Mucosa of gallbladder (tissue), 1 donor: ENCODE results near the gene RXRA. TPM values are rescaled to one million over a fixed set of nuclear protein-coding genes. Genes with fewer than 3 reads are reported as not detected.
A peak's percentile ranks its signal among the peaks of the same experiment; 100 is the strongest.

Experiments
- DNase-seq: peaks from one replicate; pipeline ENCODE4 v3.0.0-alpha.2; 2020; ENCODE audit warnings: low spot score
- total RNA-seq: library from RNA; stranded (reverse); gene quantifications from one replicate; pipeline ENCODE4 v1.2.1, GENCODE V29; 2021
- donor health status: DM: no; HTN: no; CAD: no.

Gene RXRA
- total RNA-seq, 1 donor from 2014 or later: 106 TPM

DNA sequence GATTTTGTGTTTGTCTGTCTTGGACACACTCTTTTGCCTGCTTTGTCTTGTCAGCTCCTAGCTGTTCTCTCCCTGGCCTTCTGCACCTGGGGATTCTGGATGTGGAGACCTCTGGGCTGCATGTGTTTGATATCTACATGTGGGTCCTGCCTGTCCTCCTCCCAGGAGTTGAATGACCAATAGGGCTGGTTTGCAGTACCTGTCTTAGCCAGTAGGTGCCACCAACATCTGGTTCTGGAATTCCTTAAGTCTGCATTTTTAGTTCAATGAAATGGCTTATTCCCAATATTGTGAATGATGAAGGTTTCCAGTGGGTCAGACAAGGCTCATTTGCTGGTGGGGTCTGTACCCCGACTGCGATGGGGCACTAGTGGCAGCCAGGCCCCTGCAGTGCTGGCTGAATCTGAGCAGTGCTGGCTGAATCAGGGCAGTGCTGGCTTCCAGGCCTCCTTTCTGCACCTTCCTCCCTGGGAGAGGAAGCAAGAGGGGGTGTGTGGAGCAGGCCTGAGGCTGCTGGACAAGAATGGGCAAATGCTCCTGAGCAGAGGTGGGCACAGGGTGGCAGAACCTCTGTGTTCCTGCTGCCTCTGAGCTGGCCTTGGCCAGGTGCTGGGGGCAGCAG is 73.3 kb downstream of the RXRA start:
- DNase-seq: no peak

GRCh38 chr9:134400283-134400682 is 74.0 kb downstream of the RXRA start:
- no peak for DNase-seq

DNA sequence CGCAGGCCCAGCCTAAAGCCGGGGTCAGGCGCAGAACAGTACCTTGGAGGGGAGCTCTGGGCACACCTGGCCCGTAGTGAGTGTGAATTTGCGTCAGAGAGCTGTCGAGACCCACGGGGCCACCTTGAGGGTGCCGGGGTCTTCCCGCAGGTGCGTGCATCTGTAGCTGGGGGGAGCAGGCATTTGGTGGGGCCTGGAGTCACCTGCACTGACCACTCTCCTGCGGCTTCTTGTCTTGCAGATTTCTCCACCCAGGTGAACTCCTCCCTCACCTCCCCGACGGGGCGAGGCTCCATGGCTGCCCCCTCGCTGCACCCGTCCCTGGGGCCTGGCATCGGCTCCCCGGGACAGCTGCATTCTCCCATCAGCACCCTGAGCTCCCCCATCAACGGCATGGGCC is 75.1 kb downstream of the RXRA start:
- DNase-seq: no peak

DNA sequence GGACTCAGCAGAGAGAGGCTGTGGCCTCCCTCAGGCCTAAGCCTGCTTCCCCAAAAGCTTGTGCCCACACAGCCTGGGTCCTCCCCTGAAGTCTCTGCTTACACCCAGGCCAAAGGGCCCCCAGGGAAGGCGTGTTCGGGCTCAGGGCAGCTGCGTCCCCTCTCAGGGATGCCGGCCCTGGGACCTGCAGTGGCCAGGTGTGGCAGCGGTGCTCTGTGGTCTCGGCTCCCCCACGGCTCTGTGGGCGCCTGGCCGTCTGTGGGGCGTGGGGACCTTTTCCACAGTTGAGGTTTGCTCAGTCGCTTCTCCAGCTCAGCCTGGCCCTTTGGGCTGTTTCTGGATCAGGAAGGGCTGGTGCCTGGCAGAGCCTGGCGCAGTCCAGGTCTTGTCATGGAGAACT is 75.9 kb downstream of the RXRA start:
- DNase-seq: no peak

DNA sequence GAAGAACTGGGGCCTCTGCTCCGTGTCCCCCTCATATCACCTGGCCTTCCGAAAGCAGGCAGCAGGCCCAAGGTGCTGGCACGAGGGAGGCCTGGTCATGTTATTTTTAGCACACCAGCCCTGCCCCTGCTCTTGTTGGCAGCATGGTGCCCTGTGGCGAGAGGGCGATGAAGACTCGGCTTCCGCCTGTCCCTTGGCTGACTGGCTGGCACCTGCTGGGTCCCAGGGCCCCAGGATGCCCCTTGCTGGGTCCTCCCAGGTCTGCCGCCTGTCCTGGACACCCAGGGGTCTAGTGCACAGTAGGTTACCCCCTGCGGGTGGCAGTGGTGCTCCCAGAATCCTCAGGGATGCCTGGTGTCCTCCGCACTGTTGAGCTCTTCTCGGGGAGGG is 77.0 kb downstream of the RXRA start:
- no peak for DNase-seq

DNA sequence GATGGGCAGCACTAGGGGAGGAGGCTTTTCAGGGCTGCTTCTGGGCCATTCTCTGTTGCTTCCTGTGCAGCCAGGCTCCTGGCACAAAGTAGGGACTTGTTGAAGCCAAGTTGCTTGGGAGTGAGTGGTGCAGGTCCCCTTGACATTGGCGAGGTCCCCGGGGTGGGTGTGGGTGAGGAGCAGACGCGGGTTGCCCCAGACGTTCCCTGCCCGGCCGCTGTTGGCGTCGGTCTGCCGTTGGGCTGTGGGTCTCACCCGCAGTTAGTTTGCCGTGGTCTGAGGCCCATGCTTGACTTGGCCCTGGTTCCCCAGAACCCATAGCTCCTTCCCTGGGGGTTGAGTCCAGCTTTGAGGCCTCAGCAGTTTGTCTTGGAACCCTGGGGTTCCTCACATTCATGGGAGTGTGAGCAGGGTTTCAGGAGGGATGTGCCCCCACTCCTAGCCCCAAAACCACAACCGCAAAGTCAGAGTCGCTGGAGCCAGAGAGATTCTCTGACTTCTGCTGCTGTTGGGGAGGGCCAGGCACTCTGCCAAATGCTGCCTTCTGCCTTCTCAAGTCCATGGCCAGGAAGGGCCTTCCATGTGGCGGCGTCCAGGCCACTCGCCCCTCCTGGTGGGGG is 77.5 kb downstream of the RXRA start:
- peak; percentile 79 for DNase-seq

DNA sequence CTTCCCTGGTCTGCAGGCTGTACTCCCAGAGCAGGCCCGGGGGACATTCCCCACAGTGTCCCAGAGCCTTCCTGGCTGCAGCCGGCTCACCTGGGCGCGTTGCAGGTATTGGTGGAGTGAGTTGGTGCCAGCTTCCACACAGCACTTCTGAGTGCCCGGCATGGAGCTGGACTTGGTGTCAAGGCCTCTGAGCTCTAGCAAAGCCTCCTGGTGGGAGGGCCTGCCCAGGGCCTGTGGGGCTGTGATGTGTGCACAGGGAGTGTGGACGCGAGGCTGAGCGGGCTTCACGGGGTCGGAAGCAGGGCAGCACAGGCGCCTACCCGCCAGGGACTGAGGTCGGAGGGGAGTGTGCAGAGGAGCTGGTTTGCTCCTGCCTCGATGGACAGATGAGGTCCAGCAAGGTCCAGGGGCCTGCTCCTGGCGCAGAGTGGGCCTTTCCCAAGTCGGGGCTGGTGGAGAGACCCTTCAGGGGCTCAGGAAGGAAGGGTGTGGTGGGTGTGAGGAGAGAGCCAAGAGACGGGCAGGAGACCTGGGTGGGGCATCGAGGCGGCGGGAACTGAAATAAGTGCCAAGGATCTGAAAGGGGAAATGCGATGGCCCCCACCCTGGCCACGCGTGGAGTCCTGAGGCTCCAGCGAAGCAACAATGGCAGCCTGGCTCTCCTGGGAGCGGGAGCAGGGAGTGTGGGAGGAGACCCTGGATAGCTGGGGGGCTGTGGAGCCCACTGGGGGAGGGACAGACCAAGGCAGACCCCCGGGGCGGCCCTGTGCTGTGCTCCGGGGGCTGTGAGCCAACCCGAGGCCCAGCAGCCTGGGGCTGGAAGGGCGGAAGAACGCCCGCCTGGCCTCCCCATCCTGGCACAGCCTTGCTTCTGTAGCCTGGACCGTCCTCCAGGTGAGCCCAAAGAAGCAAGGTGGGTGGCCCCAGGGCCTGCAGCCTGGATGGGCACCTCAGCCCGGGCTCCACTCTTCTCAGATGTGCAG is 78.4 kb downstream of the RXRA start:
- no peak for DNase-seq

DNA sequence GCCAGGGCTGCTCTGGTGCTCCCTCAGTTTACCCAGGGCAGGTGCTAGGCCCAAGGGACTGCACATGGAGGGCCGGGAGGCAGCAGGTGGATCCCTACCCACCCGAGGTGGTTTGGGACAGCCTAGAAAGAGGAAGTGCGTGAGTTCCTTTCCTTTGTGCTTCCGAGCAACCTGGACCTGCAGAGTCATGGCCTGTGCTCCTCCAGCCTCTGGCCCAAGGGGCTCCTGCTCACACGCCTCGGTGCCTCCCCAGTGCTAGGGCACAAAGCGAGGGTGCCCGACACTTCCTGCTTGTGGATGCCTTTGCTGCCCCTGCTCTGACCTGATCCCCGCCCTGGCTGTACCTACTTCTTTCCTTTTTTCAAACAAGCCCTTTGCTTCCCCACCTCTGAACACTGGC is 79.3 kb downstream of the RXRA start:
- DNase-seq: no peak

DNA sequence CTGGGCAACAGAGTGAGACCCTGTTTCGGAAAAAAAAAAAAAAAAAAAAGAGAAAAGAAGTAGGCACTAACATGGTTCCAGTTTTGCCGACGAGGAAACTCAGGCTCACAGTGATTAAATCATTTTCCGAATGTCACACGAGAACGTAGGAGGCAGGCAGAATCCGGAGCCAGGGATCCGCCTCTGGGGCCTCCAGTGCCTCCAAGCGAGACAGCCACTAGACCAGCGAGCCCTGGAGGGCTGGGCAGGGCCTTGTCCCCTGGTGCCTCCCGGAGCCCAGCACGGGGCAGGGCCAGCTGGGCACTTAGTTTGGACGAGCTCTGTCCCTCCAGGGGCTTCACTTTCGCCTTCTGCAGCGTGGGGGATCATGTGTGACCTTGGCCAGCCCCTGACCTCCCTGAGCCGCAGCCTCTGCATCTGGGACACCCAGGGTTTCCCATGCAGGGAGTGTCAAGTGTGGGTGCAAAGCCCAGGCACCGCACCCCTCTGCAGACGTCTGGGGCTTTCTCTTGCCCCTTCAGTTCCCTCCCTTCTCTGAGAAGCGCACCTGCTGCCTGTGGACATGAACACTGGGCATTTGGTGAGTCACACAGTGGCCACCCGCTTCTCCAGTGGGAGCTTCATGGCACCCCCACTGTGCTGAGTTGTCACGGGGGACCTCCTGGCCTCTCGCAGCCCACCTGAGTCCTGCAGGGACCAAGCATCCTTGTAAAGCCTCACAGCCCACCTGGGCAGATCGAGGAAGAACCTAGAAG is 80.3 kb downstream of the RXRA start:
- no peak for DNase-seq

- DNase-seq: peak; percentile 92
These were observed 81.0 kb downstream of the RXRA start for GRCh38 chr9:134407121-134407779.

DNA sequence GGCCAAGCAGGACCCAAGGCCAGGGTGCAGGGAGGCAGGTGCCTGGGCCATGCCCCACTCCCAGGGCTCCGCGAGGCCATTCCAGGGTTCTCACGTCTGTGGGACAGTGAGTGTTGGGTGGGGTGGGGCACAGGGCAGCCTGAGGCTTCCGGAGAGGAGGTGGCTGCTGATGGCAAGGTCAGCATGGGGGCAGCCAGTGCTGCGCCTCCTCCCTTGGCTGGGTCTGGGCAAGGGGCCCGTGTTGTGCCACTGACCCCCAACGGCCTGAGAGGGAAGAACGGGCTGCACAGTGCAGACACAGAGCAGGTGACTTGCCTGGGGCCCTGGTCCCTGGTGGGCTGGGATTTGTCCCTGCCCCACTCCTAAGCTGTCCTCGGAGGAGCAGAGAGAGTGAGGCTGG is 82.1 kb downstream of the RXRA start:
- no peak for DNase-seq

DNA sequence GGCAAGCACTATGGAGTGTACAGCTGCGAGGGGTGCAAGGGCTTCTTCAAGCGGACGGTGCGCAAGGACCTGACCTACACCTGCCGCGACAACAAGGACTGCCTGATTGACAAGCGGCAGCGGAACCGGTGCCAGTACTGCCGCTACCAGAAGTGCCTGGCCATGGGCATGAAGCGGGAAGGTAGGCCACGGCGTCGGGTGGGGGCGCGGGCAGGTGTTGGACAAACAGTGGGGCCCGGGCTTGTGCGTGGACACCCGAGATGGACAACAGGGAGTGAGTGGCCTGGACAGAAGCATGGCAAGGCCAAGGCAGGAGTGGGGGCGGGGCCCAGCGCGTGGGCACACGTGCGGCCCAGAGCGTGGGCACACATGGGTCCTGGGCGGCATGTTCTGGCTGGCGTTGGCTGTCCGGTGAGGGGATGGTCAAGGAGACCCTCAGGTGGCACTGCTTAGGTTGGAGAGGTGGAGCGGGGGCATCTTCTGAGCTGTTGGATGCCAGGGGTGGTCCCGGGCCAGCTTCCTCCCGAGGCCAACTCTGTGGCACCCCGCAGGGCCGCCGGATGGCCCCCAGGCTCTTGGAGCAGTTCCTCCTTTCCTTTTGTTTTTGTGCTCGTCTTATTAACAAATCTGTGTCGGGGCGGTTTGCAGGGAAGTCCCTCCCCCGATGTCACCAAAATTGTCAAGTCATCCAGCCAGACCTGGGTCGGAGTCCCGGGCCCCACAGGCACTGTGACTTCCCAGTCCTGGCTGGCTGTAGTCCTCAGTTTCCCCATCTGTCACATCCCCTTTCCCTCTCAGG is 82.9 kb downstream of the RXRA start:
- DNase-seq: no peak

GRCh38 chr9:134410071-134410834 is 84.0 kb downstream of the RXRA start:
- peak; percentile 68 for DNase-seq

- DNase-seq: no peak
These were observed 84.6 kb downstream of the RXRA start for GRCh38 chr9:134410835-134411217.

DNA sequence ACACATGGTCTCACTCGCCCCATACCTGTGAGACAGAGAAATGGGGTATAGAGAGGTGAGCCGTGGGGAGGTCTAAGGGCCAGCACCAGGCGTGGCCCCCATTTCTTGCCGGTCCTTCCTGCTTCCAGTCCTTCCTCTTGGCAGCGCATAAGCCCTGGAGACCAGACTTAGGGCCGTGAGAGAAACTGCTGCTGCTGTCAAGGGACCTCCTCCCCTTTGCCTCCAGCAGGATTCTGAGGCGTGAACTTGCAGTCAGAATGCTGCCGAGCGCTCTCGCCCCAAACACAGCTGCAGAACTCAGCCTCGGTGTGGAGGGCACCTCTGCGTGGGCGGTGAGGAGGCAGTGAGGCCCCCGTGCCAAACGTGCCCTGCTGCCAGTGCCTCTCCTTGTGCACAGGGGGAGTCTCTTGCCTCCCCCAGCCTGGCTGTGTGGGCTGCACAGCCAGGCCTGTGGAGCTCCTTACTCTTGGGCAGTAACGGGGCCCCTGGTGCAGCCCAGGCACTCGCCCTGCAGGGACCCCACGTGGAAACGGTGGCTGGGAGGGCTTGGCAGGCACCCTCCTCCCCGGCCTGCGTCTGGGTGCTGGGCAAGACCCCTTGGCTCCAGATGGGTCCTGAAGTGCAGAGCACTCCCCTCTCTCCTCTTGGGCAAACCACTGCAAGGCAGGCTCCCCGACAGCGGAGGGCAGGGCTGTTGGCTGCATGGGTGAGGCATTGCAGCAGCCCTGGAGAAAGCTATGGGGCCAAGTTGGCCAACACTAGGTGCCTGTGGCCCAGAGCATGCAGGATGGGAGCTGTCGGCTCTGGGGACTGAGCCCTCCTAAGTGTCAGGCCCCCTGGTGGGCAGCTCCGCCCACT is 85.4 kb downstream of the RXRA start:
- DNase-seq: no peak

DNA sequence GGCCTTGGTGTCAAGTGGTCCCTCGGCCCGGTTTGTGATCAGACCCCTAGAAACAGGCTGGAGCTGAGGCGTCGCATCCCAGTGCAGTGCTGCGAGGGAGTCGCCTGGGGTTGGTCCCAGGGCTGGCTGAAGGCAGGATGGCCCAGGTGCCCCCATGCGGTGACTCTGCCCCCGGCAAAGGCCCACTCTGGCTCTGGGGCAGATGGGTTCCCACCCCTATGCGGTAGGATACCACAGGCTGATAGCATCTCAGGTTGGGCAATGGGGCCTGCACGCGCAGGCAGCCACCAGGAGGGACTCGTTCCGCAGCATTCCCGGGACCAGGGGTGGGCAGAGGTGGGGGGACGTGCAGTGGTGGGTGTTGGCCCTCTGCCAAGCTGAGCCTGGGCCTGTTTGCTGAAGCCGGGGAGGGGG is 86.0 kb downstream of the RXRA start:
- DNase-seq: no peak

DNA sequence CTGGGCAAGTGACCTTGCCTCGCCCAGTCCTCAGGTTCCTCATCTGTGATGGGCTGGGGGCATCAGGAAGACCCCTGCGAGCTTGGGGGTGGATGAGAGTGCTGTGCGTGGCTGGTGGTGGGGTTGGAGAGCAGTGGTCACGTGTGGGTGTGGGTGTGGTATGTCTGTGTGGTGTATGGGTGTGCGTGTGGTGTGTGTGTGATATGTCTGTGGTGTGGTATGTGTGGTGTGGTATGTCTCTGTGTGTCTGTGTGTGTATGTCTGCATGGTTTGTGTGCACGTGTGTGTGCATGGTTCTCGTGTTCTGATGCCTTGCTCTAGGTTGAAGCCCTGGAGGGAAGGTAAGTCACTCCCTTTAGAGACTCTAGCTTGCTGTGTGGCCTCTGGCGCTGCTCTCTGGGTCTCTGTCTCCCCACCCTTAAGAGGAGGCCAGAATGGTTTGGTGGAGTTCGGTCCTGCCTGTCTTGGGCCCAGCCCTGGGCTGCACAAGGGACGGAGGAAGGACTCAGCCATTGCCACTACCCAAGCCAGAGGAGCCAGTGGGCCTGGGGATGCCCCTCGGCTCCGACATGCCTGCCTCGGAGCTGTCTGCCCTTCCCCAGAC is 87.0 kb downstream of the RXRA start:
- no peak for DNase-seq

- no peak for DNase-seq
These were observed 87.8 kb downstream of the RXRA start for GRCh38 chr9:134413890-134414623.
